Caco-2 (cell line): ENCODE data around the gene SSBP2. TPM values are rescaled to one million over a fixed set of nuclear protein-coding genes. Genes with fewer than 3 reads are reported as not detected.

Experiments used
- BruUV-seq: library from RNA; stranded (reverse); fragments of 400-500 nt; replicated peaks from 2 replicates; lab custom pipeline; 2021; lab: Mats Ljungman, UMichigan
- CTCF ChIA-PET: fragments of 300-600 bp; sonication (Branson Sonifier 250); formaldehyde crosslinking; loops from one replicate; lab custom pipeline; 2022; ENCODE audit warnings: antibody characterized with exemption; lab: Charles Lee
- POLR2A ChIA-PET: fragments of 300-600 bp; sonication (Branson Sonifier 250); formaldehyde crosslinking; loops from one replicate; lab custom pipeline; 2022; ENCODE audit warnings: antibody characterized with exemption; lab: Charles Lee
- DNase-seq, 2 experiments: peaks; one replicate each; pipeline versions ENCODE4 v3.0.0 to v3.0.0-alpha.2; 2020 to 2022
- H3K27me3 ChIP-seq: replicated peaks from 2 replicates; pipeline ENCODE4 v1.6.0; 2011; ENCODE audit warnings: low read length; ENCODE audit not compliant: control insufficient read depth, insufficient read depth
- H3K36me3 ChIP-seq: 2 replicates; pipeline ENCODE4 v1.5.1; 2011; ENCODE audit warnings: low read length; ENCODE audit not compliant: control insufficient read depth, insufficient read depth
- H3K4me1 ChIP-seq: fragments of 250-450 bp; sonication (Bioruptor Pico); 2 replicates; pipeline ENCODE4 v1.5.1; 2020; ENCODE audit warnings: mild to moderate bottlenecking
- H3K4me3 ChIP-seq: 2 replicates; pipeline ENCODE4 v1.5.1; 2011; ENCODE audit warnings: low read depth, mild to moderate bottlenecking, control low read depth, low read length
- H3K9me3 ChIP-seq: fragments of 250-450 bp; sonication (Bioruptor Pico); 2 replicates; pipeline ENCODE4 v1.5.1; 2020; ENCODE audit warnings: mild to moderate bottlenecking, moderate library complexity
- H3K27ac Mint-ChIP-seq: one replicate; pipeline ENCODE4 v1.8.0; 2022; ENCODE audit warnings: mixed read lengths; ENCODE audit not compliant: unreplicated experiment
- H3K27me3 Mint-ChIP-seq: one replicate; pipeline ENCODE4 v1.8.0; 2022; ENCODE audit warnings: mixed read lengths; ENCODE audit not compliant: insufficient read depth, unreplicated experiment
- H3K36me3 Mint-ChIP-seq: one replicate; pipeline ENCODE4 v1.8.0; 2022; ENCODE audit warnings: mild to moderate bottlenecking, mixed read lengths; ENCODE audit not compliant: insufficient read depth, unreplicated experiment
- H3K4me1 Mint-ChIP-seq: one replicate; pipeline ENCODE4 v1.8.0; 2022; ENCODE audit warnings: low read depth, mixed read lengths; ENCODE audit not compliant: unreplicated experiment
- H3K4me3 Mint-ChIP-seq: one replicate; pipeline ENCODE4 v1.8.0; 2022; ENCODE audit warnings: mild to moderate bottlenecking, moderate library complexity, mixed read lengths; ENCODE audit not compliant: unreplicated experiment
- H3K9me3 Mint-ChIP-seq: one replicate; pipeline ENCODE4 v1.8.0; 2022; ENCODE audit warnings: mixed read lengths; ENCODE audit not compliant: unreplicated experiment
- CTCF ChIP-seq, 2 experiments: fragments of 200-600 bp in 1 of 2; IDR thresholded peaks; 1 replicate in 1 of 2; 2 replicates in 1 of 2; pipeline versions ENCODE4 v1.5.1 to v1.8.0; 2011 to 2022; ENCODE audit warnings: antibody characterized with exemption in 1 of 2, control low read depth in 1 of 2, inconsistent platforms in 1 of 2, low read depth in 1 of 2, low read length in 1 of 2, mild to moderate bottlenecking in 1 of 2, moderate library complexity in 1 of 2; ENCODE audit not compliant: insufficient read depth in 1 of 2, severe bottlenecking in 1 of 2, unreplicated experiment in 1 of 2
- intact Hi-C: fragments of 100-400 bp; cut with micrococcal nuclease; formaldehyde crosslinking; loops from one replicate; pipeline ENCODE4 v1.10.0; 2022; ENCODE audit not compliant: unreplicated experiment
- total RNA-seq: library from RNA; stranded (reverse); gene quantifications from 2 replicates; pipeline ENCODE4 v1.2.3, GENCODE V29; 2022

Gene SSBP2
- total RNA-seq, 1 experiment from 2014 or later = 2.5 TPM

GRCh38 chr5:81395262-81395661 is 355.6 kb downstream of the SSBP2 start:
- Histone ChIP-seq H3K9me3 (0 out of 2 replicates have a peak, but pooled peaks cover 3% of the 10 kb centered on the region), H3K36me3 (no peaks in the 10 kb centered on the region), H3K4me3 (no peak overlapping the region), H3K4me1 (no peaks in the 10 kb centered on the region), H3K27me3 (no peaks in the 10 kb centered on the region)
- Mint-ChIP-seq H3K27ac (no peak overlapping the region), H3K4me1 (no peaks in the 10 kb centered on the region), H3K36me3 (no peaks in the 10 kb centered on the region), H3K27me3 (no peaks in the 10 kb centered on the region), H3K9me3 (no peaks in the 10 kb centered on the region), H3K4me3 (no peak overlapping the region)
- ChIA-PET CTCF (no interaction called here), POLR2A (no interaction called here)
- no peak for TF ChIP-seq CTCF (IDR thresholded peaks at IDR 0.05; ENCODE audit: insufficient read depth in 1 of 2, low read depth in 1 of 2, low read length in 1 of 2, severe bottlenecking in 1 of 2, unreplicated experiment in 1 of 2)
- BruUV-seq = no TSS peak
- no peak for DNase-seq
- intact Hi-C loops = no loop called here

GRCh38 chr5:81393783-81394718 is 356.8 kb downstream of the SSBP2 start, which contains the start of gene ACOT12:
ACOT12 (minus strand) TSS chr5:81394134; CDS start chr5:81394114, 20 bp downstream.
- no peaks in the 10 kb centered on the region for H3K36me3 Mint-ChIP-seq
- H3K9me3 Mint-ChIP-seq = peaks cover 4% of the 10 kb centered on the region
- intact Hi-C loops = no loop called here
- CTCF ChIA-PET = no interaction called here
- POLR2A ChIA-PET = no interaction called here
- DNase-seq = no peak
- no peak for TF ChIP-seq CTCF (IDR thresholded peaks at IDR 0.05; ENCODE audit: insufficient read depth in 1 of 2, low read depth in 1 of 2, low read length in 1 of 2, severe bottlenecking in 1 of 2, unreplicated experiment in 1 of 2)
- H3K36me3 ChIP-seq = no peaks in the 10 kb centered on the region
- H3K27ac Mint-ChIP-seq = no peak within 1 kb of the TSS
- no peaks in the 10 kb centered on the region for H3K27me3 ChIP-seq
- H3K4me3 Mint-ChIP-seq = no peak within 1 kb of the TSS
- no peaks in the 10 kb centered on the region for H3K27me3 Mint-ChIP-seq
- H3K4me1 ChIP-seq = no peaks in the 10 kb centered on the region
- H3K4me3 ChIP-seq = no peak within 1 kb of the TSS
- BruUV-seq = no TSS peak
- 0 out of 2 replicates have a peak, but pooled peaks cover 3% of the 10 kb centered on the region for H3K9me3 ChIP-seq
- peaks cover 2% of the 10 kb centered on the region for H3K4me1 Mint-ChIP-seq

GRCh38 chr5:81393430-81393782 is 357.5 kb downstream of the SSBP2 start:
- H3K27me3 Mint-ChIP-seq = no peaks in the 10 kb centered on the region
- POLR2A ChIA-PET = no interaction called here
- no TSS peak for BruUV-seq

More at GRCh38 chr5:81393430-81393782, 357.5 kb downstream of the SSBP2 start:
- DNase-seq = no peak
- Histone ChIP-seq H3K36me3 (no peaks in the 10 kb centered on the region), H3K9me3 (0 out of 2 replicates have a peak, but pooled peaks cover 3% of the 10 kb centered on the region), H3K27me3 (no peaks in the 10 kb centered on the region), H3K4me1 (no peaks in the 10 kb centered on the region), H3K4me3 (no peak overlapping the region)
- intact Hi-C loops = no loop called here
- Mint-ChIP-seq H3K36me3 (no peaks in the 10 kb centered on the region), H3K27ac (no peak overlapping the region), H3K4me3 (no peak overlapping the region), H3K9me3 (peaks cover 10% of the 10 kb centered on the region), H3K4me1 (peaks cover 7% of the 10 kb centered on the region)
- no peak for TF ChIP-seq CTCF (IDR thresholded peaks at IDR 0.05; ENCODE audit: insufficient read depth in 1 of 2, low read depth in 1 of 2, low read length in 1 of 2, severe bottlenecking in 1 of 2, unreplicated experiment in 1 of 2)
- CTCF ChIA-PET = no interaction called here
